Measurements from ENCODE around the gene OR6K2. TPM values are rescaled to one million over a fixed set of nuclear protein-coding genes. Genes with fewer than 3 reads are reported as not detected.

The OR6K2 gene
- total and polyA plus RNA-seq, 2 of the 4 experiments (the other 2 are of a cell fraction) = not detected

GRCh38 chr1:158666037-158666436 is 34.4 kb downstream of the OR6K2 start:
- Histone ChIP-seq H3K36me3 (ENCODE audit: control insufficient read depth, insufficient read depth, low read length) (no peaks in the 10 kb centered on the region), H4K8ac (ENCODE audit: low read depth in 2 of 2, low read length in 2 of 2) (no peak overlapping the region), H4K5ac (ENCODE audit: low read depth, low read length) (no peak overlapping the region), H3K14ac (replicated peaks; ENCODE audit: low read depth, low read length) (no peak overlapping the region), H3K18ac (ENCODE audit: low read depth, low read length) (no peak overlapping the region), H3K9me3 (ENCODE audit: control insufficient read depth, insufficient read depth, low read length) (no peaks in the 10 kb centered on the region), H2BK15ac (ENCODE audit: low read depth, low read length) (no peak overlapping the region), H3K4me3 (ENCODE audit: insufficient read depth, low read depth, low read length) (no peak overlapping the region), H3K79me1 (ENCODE audit: low read depth in 1 of 2, low read length in 2 of 2) (no peaks in the 10 kb centered on the region), H3K27ac (ENCODE audit: insufficient read depth, low read length) (no peak overlapping the region), H3K23ac (ENCODE audit: low read depth, low read length) (no peak overlapping the region), H2AFZ (replicated peaks; ENCODE audit: low read length, poor library complexity) (no peak overlapping the region), H2AK5ac (ENCODE audit: low read depth, low read length) (no peak overlapping the region), H3K9ac (ENCODE audit: low read depth, low read length) (no peak overlapping the region), H2BK120ac (ENCODE audit: low read depth, low read length) (no peak overlapping the region), H4K91ac (ENCODE audit: insufficient read depth, low read depth, low read length) (no peak overlapping the region), H3K4me2 (ENCODE audit: low read depth, low read length) (no peak overlapping the region), H2BK5ac (ENCODE audit: low read depth, low read length, poor library complexity, severe bottlenecking) (no peak overlapping the region), H3K4ac (ENCODE audit: low read depth, low read length) (no peak overlapping the region), H2AK9ac (replicated peaks; ENCODE audit: low read depth, low read length, poor library complexity) (no peak overlapping the region), H3K4me1 (ENCODE audit: control insufficient read depth, insufficient read depth, low read length) (no peaks in the 10 kb centered on the region), H3K9me1 (ENCODE audit: insufficient read depth, low read length) (no peaks in the 10 kb centered on the region), H4K20me1 (ENCODE audit: insufficient read depth, low read length) (no peaks in the 10 kb centered on the region), H2BK20ac (ENCODE audit: low read depth, low read length) (no peak overlapping the region), H3K27me3 (ENCODE audit: control insufficient read depth, insufficient read depth, low read length) (no peaks in the 10 kb centered on the region), H3K56ac (ENCODE audit: extremely low read depth, insufficient read depth, low read length) (no peak overlapping the region)
- no TSS peak for BruUV-seq (replicated peaks)
- dilution Hi-C loops (cut with HindIII; ENCODE audit: low sequenced_read_pairs, unreplicated experiment) = no loop called here
- ATAC-seq (ENCODE audit: low read depth) = no peak
- POLR2A ChIA-PET (ENCODE audit: unreplicated experiment) = no interaction called here
- in situ Hi-C loops (cut with MboI; ENCODE audit: low sequenced_read_pairs) = no loop called here
- intact Hi-C loops (cut with micrococcal nuclease) = no loop called here
- no peak for DNase-seq
- whole genome bisulfite sequencing, 2 experiments (ENCODE audit: extremely low coverage in 2 of 2, insufficient read length in 1 of 2) = no CpG with 5 or more reads among the region's 8 CpGs
- CTCF ChIA-PET = no interaction called here
- TF ChIP-seq CHD1 (IDR thresholded peaks at IDR 0.05; ENCODE audit: low read depth, low read length) (no peak), MXI1 (IDR thresholded peaks at IDR 0.05; ENCODE audit: borderline replicate concordance, low read depth, low read length) (no peak), MAFK (IDR thresholded peaks at IDR 0.05; ENCODE audit: low read depth, low read length) (no peak), POLR2A (IDR thresholded peaks at IDR 0.05; ENCODE audit: low read depth, low read length) (no peak), ELK1 (IDR thresholded peaks at IDR 0.05; ENCODE audit: borderline replicate concordance, low read depth, low read length) (no peak)

Measured in IMR-90 (cell line).